22Rv1 (cell line): ENCODE data around the gene ANKRD17.

Source experiments
- H3K27ac ChIP-seq: fragments of 450-650 bp; 2 replicates; pipeline ENCODE4 v1.5.1; 2017
- ZFX ChIP-seq: fragments of 450-650 bp; IDR thresholded peaks from 2 replicates; pipeline ENCODE4 v1.6.1; 2017; ENCODE audit warnings: antibody characterized with exemption, borderline replicate concordance
- TF ChIP-seq, protein P1 (sequence below): fragments of 450-650 bp; IDR thresholded peaks from 2 replicates; pipeline ENCODE4 v1.5.1; 2017; ENCODE audit warnings: mild to moderate bottlenecking

Gene ANKRD17

DNA sequence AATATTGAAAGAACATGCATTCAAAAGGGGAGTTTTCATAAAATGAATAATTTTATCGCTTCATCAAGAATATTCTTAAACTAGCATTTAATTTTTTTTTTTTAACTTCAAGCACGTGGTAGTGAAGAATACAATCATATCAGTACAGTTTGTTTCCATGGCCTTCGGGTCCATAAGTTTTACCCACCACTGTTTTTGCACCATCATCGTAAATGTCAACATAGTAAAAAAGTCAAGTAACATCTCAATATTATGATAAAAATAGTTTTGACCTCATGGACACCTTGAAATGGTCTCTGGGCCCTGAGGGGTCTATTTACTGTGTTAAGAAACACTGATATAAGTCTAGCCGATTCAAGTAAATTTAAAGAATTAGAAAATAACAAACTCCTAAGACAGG lies 80.2 kb downstream of the ANKRD17 start:
- TF ChIP-seq, protein P1, sequence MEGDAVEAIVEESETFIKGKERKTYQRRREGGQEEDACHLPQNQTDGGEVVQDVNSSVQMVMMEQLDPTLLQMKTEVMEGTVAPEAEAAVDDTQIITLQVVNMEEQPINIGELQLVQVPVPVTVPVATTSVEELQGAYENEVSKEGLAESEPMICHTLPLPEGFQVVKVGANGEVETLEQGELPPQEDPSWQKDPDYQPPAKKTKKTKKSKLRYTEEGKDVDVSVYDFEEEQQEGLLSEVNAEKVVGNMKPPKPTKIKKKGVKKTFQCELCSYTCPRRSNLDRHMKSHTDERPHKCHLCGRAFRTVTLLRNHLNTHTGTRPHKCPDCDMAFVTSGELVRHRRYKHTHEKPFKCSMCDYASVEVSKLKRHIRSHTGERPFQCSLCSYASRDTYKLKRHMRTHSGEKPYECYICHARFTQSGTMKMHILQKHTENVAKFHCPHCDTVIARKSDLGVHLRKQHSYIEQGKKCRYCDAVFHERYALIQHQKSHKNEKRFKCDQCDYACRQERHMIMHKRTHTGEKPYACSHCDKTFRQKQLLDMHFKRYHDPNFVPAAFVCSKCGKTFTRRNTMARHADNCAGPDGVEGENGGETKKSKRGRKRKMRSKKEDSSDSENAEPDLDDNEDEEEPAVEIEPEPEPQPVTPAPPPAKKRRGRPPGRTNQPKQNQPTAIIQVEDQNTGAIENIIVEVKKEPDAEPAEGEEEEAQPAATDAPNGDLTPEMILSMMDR: no peak
- no peak for TF ChIP-seq ZFX
- H3K27ac ChIP-seq: no peak overlapping the region

DNA sequence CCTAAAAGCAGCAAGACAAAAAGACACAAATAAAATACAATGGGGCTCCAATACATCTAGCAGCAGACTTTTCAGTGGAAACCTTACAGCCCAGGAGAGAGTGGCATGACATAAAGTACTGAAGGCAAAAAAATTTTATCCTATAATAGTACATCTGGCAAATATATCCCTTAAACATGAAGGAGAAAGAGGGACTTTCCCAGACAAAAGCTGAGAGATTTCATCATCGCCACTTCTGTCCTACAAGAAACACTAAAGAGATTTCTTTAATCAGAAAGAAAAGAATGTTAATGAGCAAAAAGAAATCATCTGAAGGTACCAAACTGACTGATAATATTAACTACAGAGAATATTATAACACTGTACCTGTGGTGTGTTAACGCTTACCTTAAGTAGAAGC lies 86.4 kb downstream of the ANKRD17 start:
- no peak for TF ChIP-seq ZFX
- TF ChIP-seq, protein P1: no peak
- H3K27ac ChIP-seq: peak overlapping the region; percentile 42; the same call in 1 of the 2 replicates

DNA sequence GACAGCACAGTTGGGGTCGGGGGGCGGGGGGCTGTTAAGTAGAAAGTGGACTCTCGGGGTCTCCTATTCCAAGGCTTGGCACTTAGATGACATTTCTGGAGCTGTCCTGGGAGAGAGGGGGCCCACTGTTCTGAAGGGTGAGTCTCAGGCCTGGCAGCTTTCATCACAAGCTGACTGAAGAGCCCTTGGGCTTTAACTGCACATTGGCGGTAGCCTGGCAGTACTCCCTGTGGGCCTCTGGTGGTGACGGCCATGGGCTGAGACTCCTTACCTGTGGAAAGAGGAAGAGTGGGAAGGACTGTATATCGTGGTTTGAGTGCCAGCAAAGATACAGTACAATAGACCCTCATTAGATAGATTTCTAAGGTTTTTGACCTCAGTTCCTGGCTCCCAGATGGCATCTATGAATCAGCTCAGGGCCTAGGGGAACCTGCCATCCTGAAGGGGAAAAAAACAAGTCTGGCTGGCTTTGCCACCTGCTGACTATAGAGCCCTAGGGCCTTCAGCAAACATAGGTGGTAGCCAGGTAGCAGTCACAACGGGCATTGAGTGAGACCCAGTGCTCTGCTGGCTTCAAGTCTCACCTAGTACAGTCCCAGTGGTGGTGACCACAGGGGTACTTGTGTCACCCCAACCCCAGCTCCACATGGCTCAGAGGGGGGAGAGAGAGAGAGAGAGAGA lies 87.9 kb downstream of the ANKRD17 start:
- TF ChIP-seq, protein P1: no peak
- TF ChIP-seq ZFX: no peak
- peak overlapping the region; percentile 42 for H3K27ac ChIP-seq

DNA sequence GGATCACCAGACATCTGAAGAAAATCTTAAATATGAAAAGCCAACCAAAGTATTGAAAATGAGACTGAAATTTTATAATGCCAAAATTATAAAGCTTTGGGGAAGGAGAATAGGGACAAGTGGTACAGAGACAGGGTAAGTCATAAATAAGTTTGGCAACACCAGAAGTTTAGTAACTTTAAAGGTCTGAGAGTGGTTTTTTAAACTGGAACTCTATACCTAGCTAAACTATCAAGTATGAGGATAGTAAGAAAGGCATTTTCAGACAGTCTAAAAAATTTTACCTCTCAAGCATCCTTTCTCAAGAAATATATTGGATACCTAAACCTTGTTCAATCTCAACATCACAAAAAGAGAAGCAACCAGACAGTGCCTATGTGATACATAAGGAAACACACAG lies 92.4 kb downstream of the ANKRD17 start:
- TF ChIP-seq, protein P1: no peak
- no peak for TF ChIP-seq ZFX
- no peak overlapping the region for H3K27ac ChIP-seq

DNA sequence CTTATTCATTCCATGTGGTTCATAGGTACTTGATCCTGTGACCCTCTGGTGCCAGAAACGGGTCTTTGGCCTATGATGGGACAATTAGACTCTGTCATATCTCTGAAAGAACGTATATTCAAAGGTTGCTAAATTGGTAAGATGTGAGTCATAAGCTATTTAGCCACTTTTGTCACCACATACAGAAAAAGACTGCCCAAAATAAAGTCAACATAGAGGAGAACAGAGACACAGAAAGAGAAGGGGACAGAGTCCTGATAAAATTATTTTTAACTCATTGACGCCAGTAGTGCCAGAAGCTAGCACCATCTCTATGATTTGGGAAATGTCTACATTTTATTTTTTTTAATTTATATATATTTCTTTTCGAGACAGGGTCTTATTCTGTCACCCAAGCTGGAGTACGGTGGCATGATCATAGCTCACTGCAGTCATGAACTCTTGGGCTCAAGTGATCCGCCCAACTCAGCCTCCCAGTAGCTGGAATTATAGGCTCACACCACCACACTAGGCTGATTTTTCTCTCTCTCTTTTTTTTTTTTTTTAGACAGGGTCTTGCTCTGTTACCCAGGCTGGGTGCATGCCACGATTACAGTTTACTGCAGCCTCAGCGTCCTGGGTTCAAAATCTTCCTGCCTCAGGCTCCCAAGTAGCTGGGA lies 96.9 kb downstream of the ANKRD17 start:
- TF ChIP-seq ZFX: no peak
- TF ChIP-seq, protein P1: no peak

DNA sequence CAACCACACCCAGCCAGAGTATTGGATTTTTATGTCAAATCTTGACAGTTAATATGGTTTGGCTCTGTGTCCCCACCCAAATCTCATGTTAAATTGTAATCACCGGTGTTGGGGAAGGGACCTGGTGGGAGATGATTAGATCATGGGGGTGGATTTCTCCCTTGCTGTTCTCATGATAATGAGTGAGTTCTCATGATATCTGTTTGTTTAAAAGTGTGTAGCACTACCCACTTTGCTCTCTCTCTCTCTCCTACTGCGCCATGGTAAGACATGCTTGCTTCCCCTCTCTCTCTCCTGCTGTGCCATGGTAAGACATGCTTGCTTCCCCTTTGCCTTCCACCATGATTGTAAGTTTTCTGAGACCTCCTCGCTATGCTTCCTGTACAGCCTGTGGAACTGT lies 102.2 kb downstream of the ANKRD17 start:
- no peak for TF ChIP-seq ZFX
- H3K27ac ChIP-seq: no peak overlapping the region

More for the DNA sequence above, 96.9 kb downstream of the ANKRD17 start:
- no peak overlapping the region for H3K27ac ChIP-seq

DNA sequence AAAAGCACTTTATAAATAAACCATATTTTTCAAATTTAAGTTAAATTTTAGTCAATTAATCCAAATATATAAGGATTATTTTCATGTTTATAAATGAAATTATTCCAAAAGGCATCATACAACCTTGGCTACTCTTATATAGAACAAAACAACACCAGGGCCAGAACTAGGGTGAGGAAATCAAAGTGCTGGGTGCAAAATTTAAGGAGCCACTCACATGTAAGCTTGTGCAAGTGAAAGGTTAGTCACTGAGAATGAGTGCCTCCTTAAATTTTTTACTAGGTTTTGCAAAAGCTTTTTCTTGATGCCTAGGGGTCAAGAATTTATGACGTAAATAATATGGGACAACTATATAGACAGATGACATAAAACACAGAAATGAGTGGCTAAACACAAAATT lies 105.7 kb downstream of the ANKRD17 start:
- H3K27ac ChIP-seq: no peak overlapping the region
- TF ChIP-seq ZFX: no peak
- TF ChIP-seq, protein P1: no peak
